Activated CD8-positive, alpha-beta T cell treated with anti-CD3 and anti-CD28 coated beads for 36 hours (primary cell): ENCODE data around the gene NRXN3. TPM values are rescaled to one million over a fixed set of nuclear protein-coding genes. Genes with fewer than 3 reads are reported as not detected.
"Not testable (repeated sequence)": the region's sequence is repeated elsewhere in the genome, so short reads cannot be mapped to it uniquely, and the experiment has no call there.

Source experiments
- ATAC-seq: fragments of 200-7000 bp; cut with Tn5 transposase; one replicate; pipeline ENCODE4 v1.10.0; 2021; ENCODE audit warnings: mild to moderate bottlenecking, moderate library complexity
- CTCF ChIA-PET: fragments of 350-600 bp; sonication (Branson Sonifier 250); formaldehyde crosslinking; loops from one replicate; lab custom pipeline; 2021; ENCODE audit warnings: antibody characterized with exemption; lab: Charles Lee
- POLR2A ChIA-PET: fragments of 350-600 bp; sonication (Branson Sonifier 250); formaldehyde crosslinking; loops from one replicate; lab custom pipeline; 2021; ENCODE audit warnings: antibody characterized with exemption; lab: Charles Lee
- DNase-seq: peaks from one replicate; pipeline ENCODE4 v3.0.0-alpha.2; 2020
- H3K27ac Mint-ChIP-seq: one replicate; pipeline ENCODE4 v1.8.0; 2021; ENCODE audit warnings: mild to moderate bottlenecking, mixed read lengths
- H3K27me3 Mint-ChIP-seq: one replicate; pipeline ENCODE4 v1.8.0; 2021; ENCODE audit warnings: mixed read lengths
- H3K36me3 Mint-ChIP-seq: one replicate; pipeline ENCODE4 v1.8.0; 2021; ENCODE audit warnings: low read depth, mixed read lengths
- H3K4me1 Mint-ChIP-seq: one replicate; pipeline ENCODE4 v1.8.0; 2021; ENCODE audit warnings: low read depth, mixed read lengths
- H3K4me3 Mint-ChIP-seq: one replicate; pipeline ENCODE4 v1.8.0; 2021; ENCODE audit warnings: mild to moderate bottlenecking, moderate library complexity, mixed read lengths
- H3K9me3 Mint-ChIP-seq: one replicate; pipeline ENCODE4 v1.8.0; 2021; ENCODE audit warnings: mixed read lengths
- intact Hi-C: fragments of 100-400 bp; cut with micrococcal nuclease; formaldehyde crosslinking; loops from one replicate; pipeline ENCODE4 v1.10.0; 2022
- total RNA-seq, 2 experiments: library from RNA; stranded (reverse); gene quantifications; one replicate each; pipeline ENCODE4 v1.2.3, GENCODE V29; 2021
- TF ChIP-seq, protein P1 (sequence below): fragments of 200-600 bp; IDR thresholded peaks from one replicate; pipeline ENCODE4 v1.8.0; 2022; ENCODE audit warnings: antibody characterized with exemption, mild to moderate bottlenecking

The NRXN3 gene
- total RNA-seq, 2 experiments from 2014 or later = not detected

- DNase-seq = no peak
- H3K27me3 Mint-ChIP-seq = no peaks in the 10 kb centered on the region
- TF ChIP-seq, protein P1, sequence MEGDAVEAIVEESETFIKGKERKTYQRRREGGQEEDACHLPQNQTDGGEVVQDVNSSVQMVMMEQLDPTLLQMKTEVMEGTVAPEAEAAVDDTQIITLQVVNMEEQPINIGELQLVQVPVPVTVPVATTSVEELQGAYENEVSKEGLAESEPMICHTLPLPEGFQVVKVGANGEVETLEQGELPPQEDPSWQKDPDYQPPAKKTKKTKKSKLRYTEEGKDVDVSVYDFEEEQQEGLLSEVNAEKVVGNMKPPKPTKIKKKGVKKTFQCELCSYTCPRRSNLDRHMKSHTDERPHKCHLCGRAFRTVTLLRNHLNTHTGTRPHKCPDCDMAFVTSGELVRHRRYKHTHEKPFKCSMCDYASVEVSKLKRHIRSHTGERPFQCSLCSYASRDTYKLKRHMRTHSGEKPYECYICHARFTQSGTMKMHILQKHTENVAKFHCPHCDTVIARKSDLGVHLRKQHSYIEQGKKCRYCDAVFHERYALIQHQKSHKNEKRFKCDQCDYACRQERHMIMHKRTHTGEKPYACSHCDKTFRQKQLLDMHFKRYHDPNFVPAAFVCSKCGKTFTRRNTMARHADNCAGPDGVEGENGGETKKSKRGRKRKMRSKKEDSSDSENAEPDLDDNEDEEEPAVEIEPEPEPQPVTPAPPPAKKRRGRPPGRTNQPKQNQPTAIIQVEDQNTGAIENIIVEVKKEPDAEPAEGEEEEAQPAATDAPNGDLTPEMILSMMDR = no peak
- intact Hi-C loops = no loop called here
- ChIA-PET CTCF (no interaction called here), POLR2A (no interaction called here)
- ATAC-seq = no peak
- H3K9me3 Mint-ChIP-seq = no peaks in the 10 kb centered on the region
- no peak overlapping the region for H3K4me3 Mint-ChIP-seq
- no peaks in the 10 kb centered on the region for H3K36me3 Mint-ChIP-seq
- no peak overlapping the region for H3K27ac Mint-ChIP-seq
- no peaks in the 10 kb centered on the region for H3K4me1 Mint-ChIP-seq
Observed at GRCh38 chr14:78486081-78486480, 315.9 kb downstream of the NRXN3 start.

DNA sequence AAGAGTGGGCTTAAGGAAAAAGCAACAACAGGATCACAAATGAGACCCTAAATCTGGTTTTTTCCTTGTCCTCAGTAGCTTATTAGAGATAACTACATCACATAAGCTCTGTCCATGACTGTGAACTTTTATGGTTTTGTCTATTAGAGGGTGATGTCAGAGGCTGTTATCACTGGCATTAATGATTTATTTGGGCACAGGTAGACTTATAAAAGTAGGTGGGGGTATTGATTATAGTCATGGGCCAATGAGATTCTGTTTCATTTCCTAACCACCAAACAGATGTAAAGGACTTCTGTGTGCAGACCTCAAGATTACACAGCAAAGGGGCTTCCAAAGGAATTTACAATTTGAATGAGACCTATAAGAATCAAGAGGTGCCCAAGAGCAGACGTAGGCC is 316.4 kb downstream of the NRXN3 start:
- DNase-seq (no peak), ATAC-seq (no peak)
- H3K36me3 Mint-ChIP-seq = no peaks in the 10 kb centered on the region
- ChIA-PET POLR2A (no interaction called here), CTCF (no interaction called here)
- no peaks in the 10 kb centered on the region for H3K4me1 Mint-ChIP-seq
- intact Hi-C loops = no loop called here
- TF ChIP-seq, protein P1 = no peak
- no peak overlapping the region for H3K4me3 Mint-ChIP-seq
- no peak overlapping the region for H3K27ac Mint-ChIP-seq
- no peaks in the 10 kb centered on the region for H3K27me3 Mint-ChIP-seq
- H3K9me3 Mint-ChIP-seq = no peaks in the 10 kb centered on the region

- intact Hi-C loops, POLR2A ChIA-PET, H3K9me3 Mint-ChIP-seq, DNase-seq, H3K27ac Mint-ChIP-seq, H3K4me3 Mint-ChIP-seq, H3K4me1 Mint-ChIP-seq, CTCF ChIA-PET, H3K36me3 Mint-ChIP-seq, H3K27me3 Mint-ChIP-seq, ATAC-seq: not testable (repeated sequence)
Observed at GRCh38 chr14:78487573-78487972, 317.4 kb downstream of the NRXN3 start.

DNA sequence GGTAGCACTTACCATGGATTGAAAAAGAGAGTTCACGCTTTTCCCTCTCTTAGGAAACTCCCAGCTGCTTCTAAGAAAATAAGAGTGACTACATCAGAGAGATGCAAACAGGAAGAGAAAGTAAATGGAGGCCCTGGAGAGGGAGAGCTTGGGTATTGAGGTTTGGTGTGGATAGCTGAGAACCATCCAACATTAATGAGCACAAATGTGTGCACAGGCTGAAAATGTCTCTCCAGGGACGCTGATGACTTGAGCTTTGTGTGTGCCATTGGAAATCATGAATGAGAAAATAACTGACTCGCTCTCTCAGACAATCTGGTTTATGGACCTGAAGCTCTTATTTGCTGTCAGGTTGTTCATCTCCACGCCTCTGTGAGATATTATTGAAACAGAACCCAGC is 318.8 kb downstream of the NRXN3 start:
- ChIA-PET CTCF (no interaction called here), POLR2A (no interaction called here)
- ATAC-seq = no peak
- Mint-ChIP-seq H3K27ac (no peak overlapping the region), H3K36me3 (no peaks in the 10 kb centered on the region), H3K4me1 (no peaks in the 10 kb centered on the region), H3K9me3 (no peaks in the 10 kb centered on the region), H3K27me3 (no peaks in the 10 kb centered on the region), H3K4me3 (no peak overlapping the region)
- intact Hi-C loops = no loop called here
- TF ChIP-seq, protein P1 = no peak
- DNase-seq = no peak

DNA sequence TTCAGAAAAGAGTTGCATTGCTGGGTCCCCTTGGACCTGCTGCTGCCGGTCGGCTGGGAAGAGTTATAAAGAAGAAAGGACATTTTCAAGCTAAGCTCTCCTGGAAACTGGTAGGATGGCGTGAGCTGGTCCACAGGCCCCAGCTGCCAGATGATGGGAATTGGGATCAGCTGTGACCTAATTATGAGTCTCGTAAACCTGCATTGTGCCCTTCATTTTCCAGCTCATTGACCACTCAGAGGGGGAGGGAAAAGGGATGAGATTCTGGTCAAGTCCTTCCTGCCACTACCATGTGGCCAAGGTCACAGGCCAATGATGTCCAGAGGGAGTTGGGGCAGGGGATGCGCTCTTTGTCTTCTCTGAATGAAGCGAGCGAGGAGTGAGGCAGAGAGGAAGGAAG is 320.9 kb downstream of the NRXN3 start:
- no peaks in the 10 kb centered on the region for H3K4me1 Mint-ChIP-seq
- H3K4me3 Mint-ChIP-seq = no peak overlapping the region
- no peaks in the 10 kb centered on the region for H3K27me3 Mint-ChIP-seq
- TF ChIP-seq, protein P1 = no peak
- no peaks in the 10 kb centered on the region for H3K9me3 Mint-ChIP-seq
- ChIA-PET CTCF (no interaction called here), POLR2A (no interaction called here)
- DNase-seq (no peak), ATAC-seq (no peak)
- H3K36me3 Mint-ChIP-seq = no peaks in the 10 kb centered on the region
- intact Hi-C loops = no loop called here
- H3K27ac Mint-ChIP-seq = no peak overlapping the region

DNA sequence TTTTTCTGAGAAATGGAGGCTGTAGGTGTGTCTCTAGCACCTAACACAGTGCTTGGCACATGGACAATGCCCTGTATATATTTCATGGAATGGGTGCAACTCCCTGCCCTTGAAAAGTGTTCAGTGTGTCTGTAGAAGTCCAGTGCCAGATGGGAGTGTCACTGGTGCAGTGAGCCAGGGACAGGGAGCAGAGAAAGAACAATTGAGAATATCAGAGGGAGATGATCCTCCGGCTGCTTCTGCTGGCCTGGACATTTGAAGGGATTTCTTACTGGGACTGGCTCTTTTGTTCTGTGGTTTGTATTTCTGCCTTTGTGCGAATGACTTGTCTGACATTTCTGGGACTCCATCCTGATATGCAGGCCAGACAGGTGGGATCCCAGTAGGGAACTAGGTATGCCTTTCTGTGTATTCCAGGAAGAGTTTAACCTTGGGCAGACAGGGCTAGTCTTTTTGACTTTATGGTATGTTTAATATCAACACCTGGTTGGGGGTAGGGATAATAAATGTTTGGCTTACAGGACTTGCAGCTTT is 328.0 kb downstream of the NRXN3 start:
- CTCF ChIA-PET = no interaction called here
- Mint-ChIP-seq H3K4me1 (no peaks in the 10 kb centered on the region), H3K27ac (no peak overlapping the region), H3K27me3 (no peaks in the 10 kb centered on the region), H3K9me3 (no peaks in the 10 kb centered on the region), H3K4me3 (no peak overlapping the region), H3K36me3 (no peaks in the 10 kb centered on the region)
- POLR2A ChIA-PET = no interaction called here
- intact Hi-C loops = no loop called here
- TF ChIP-seq, protein P1 = no peak
- DNase-seq (no peak), ATAC-seq (no peak)
